Measurements from ENCODE around the gene FLG. TPM values are rescaled to one million over a fixed set of nuclear protein-coding genes. Genes with fewer than 3 reads are reported as not detected.
"Not testable (repeated sequence)": the region's sequence is repeated elsewhere in the genome, so short reads cannot be mapped to it uniquely, and the experiment has no call there.

The FLG gene
- under 0.01 TPM in 1 of 2 replicates, not detected in the other for total RNA-seq (2014; rRNA removed)
- polyA plus RNA-seq (2012) = 2.4 TPM

GRCh38 chr1:152325111-152325510, at the start of gene FLG:
FLG (minus strand) TSS chr1:152325239; CDS start chr1:152315456, 9,783 bp downstream.
- no peak for DNase-seq (ENCODE audit: low read depth)

GRCh38 chr1:152374451-152374850, 49.4 kb upstream of the FLG start:
- no peak for DNase-seq (ENCODE audit: low read depth)

- no peak for DNase-seq (ENCODE audit: low read depth)
Measured at GRCh38 chr1:152372672-152373071, 47.6 kb upstream of the FLG start.

GRCh38 chr1:152367436-152367835, 42.4 kb upstream of the FLG start:
- no peak for DNase-seq (ENCODE audit: low read depth)

GRCh38 chr1:152359906-152360305, 34.9 kb upstream of the FLG start, which contains the start of gene FLG2:
FLG2 (minus strand) TSS chr1:152360006; CDS start chr1:152358884, 1,122 bp downstream.
- DNase-seq (ENCODE audit: low read depth) = no peak

- no peak for DNase-seq (ENCODE audit: low read depth)
Measured at GRCh38 chr1:152356736-152357135, 31.7 kb upstream of the FLG start.

- no peak for DNase-seq (ENCODE audit: low read depth)
Measured at GRCh38 chr1:152349611-152350010, 24.6 kb upstream of the FLG start.

GRCh38 chr1:152348447-152348846, 23.4 kb upstream of the FLG start:
- DNase-seq (ENCODE audit: low read depth) = peak; percentile 6

- DNase-seq (ENCODE audit: low read depth) = peak; percentile 73
Measured at GRCh38 chr1:152347116-152347728, 22.2 kb upstream of the FLG start.

- DNase-seq (ENCODE audit: low read depth) = no peak
Measured at GRCh38 chr1:152344438-152344837, 19.4 kb upstream of the FLG start.

- DNase-seq (ENCODE audit: low read depth) = no peak
Measured at GRCh38 chr1:152343006-152343405, 18.0 kb upstream of the FLG start.

- no peak for DNase-seq (ENCODE audit: low read depth)
Measured at GRCh38 chr1:152335399-152335798, 10.4 kb upstream of the FLG start.

GRCh38 chr1:152328801-152329391, 3.9 kb upstream of the FLG start:
- peak; percentile 54 for DNase-seq (ENCODE audit: low read depth)

- DNase-seq (ENCODE audit: low read depth) = peak; percentile 2
Measured at GRCh38 chr1:152313970-152314369, 11.1 kb downstream of the FLG start.

- DNase-seq (ENCODE audit: low read depth) = no peak
Measured at GRCh38 chr1:152313319-152313801, 11.7 kb downstream of the FLG start.

GRCh38 chr1:152312169-152312568, 12.9 kb downstream of the FLG start:
- DNase-seq (ENCODE audit: low read depth) = not testable (repeated sequence)

- no peak for DNase-seq (ENCODE audit: low read depth)
Measured at GRCh38 chr1:152309955-152310354, 15.1 kb downstream of the FLG start.

- not testable (repeated sequence) for DNase-seq (ENCODE audit: low read depth)
Measured at GRCh38 chr1:152309320-152309901, 15.6 kb downstream of the FLG start.

GRCh38 chr1:152308758-152309157, 16.3 kb downstream of the FLG start:
- not testable (repeated sequence) for DNase-seq (ENCODE audit: low read depth)

- DNase-seq (ENCODE audit: low read depth) = not testable (repeated sequence)
Measured at GRCh38 chr1:152307970-152308369, 17.1 kb downstream of the FLG start.

GRCh38 chr1:152306123-152306522, 18.9 kb downstream of the FLG start:
- not testable (repeated sequence) for DNase-seq (ENCODE audit: low read depth)

- DNase-seq (ENCODE audit: low read depth) = not testable (repeated sequence)
Measured at GRCh38 chr1:152304773-152305172, 20.3 kb downstream of the FLG start.
